PC-9 (cell line): Measurements from ENCODE around the gene RBMX. TPM values are rescaled to one million over a fixed set of nuclear protein-coding genes. Genes with fewer than 3 reads are reported as not detected.

Experiments
- BruUV-seq: library from RNA; stranded (reverse); fragments of 400-500 nt; replicated peaks from 2 replicates; lab custom pipeline; 2021; lab: Mats Ljungman, UMichigan
- CTCF ChIA-PET: fragments of 300-600 bp; sonication (Branson Sonifier 250); formaldehyde crosslinking; loops from one replicate; lab custom pipeline; 2022; ENCODE audit warnings: antibody characterized with exemption; lab: Charles Lee
- POLR2A ChIA-PET: fragments of 300-600 bp; sonication (Branson Sonifier 250); formaldehyde crosslinking; loops from one replicate; lab custom pipeline; 2022; ENCODE audit warnings: antibody characterized with exemption; ENCODE audit not compliant: unreplicated experiment; lab: Charles Lee
- DNase-seq, 2 experiments: peaks; one replicate each; pipeline versions ENCODE4 v3.0.0 to v3.0.0-alpha.2; 2015 to 2022; ENCODE audit warnings: mixed read lengths in 1 of 2
- H2AFZ ChIP-seq: fragments of 200-600 bp; sonication (generic); 2 replicates; pipeline ENCODE4 v1.8.1; 2017; ENCODE audit warnings: antibody characterized with exemption
- H3F3A ChIP-seq: fragments of 200-600 bp; sonication (generic); 2 replicates; pipeline ENCODE4 v1.8.1; 2017; ENCODE audit warnings: antibody characterized with exemption, mild to moderate bottlenecking, low read depth; ENCODE audit not compliant: insufficient read depth
- H3K27ac ChIP-seq: fragments of 200-600 bp; sonication (generic); 2 replicates; pipeline ENCODE4 v1.6.1; 2016; ENCODE audit warnings: mixed run types
- H3K27me3 ChIP-seq: fragments of 200-600 bp; sonication (generic); 2 replicates; pipeline ENCODE4 v1.6.1; 2016; ENCODE audit warnings: low read depth, mixed run types; ENCODE audit not compliant: insufficient read depth
- H3K36me3 ChIP-seq: fragments of 200-600 bp; sonication (generic); 2 replicates; pipeline ENCODE4 v1.6.1; 2016; ENCODE audit warnings: low read depth, mixed run types
- H3K4me1 ChIP-seq: fragments of 200-600 bp; sonication (generic); replicated peaks from 2 replicates; pipeline ENCODE4 v1.6.1; 2016; ENCODE audit warnings: mixed run types; ENCODE audit not compliant: insufficient read depth
- H3K4me2 ChIP-seq: fragments of 200-600 bp; sonication (generic); 2 replicates; pipeline ENCODE4 v1.6.1; 2017; ENCODE audit warnings: mixed run types
- H3K4me3 ChIP-seq: fragments of 200-600 bp; sonication (generic); 2 replicates; pipeline ENCODE4 v1.6.1; 2016; ENCODE audit warnings: mixed run types
- H3K79me2 ChIP-seq: fragments of 200-600 bp; sonication (generic); 2 replicates; pipeline ENCODE4 v1.6.1; 2017; ENCODE audit warnings: low read depth, mixed run types
- H3K9me2 ChIP-seq: fragments of 200-600 bp; sonication (generic); 2 replicates; pipeline ENCODE4 v1.8.1; 2017; ENCODE audit warnings: mild to moderate bottlenecking; ENCODE audit not compliant: insufficient read depth
- H3K9me3 ChIP-seq: fragments of 200-600 bp; sonication (generic); 2 replicates; pipeline ENCODE4 v1.8.1; 2016; ENCODE audit warnings: low read depth; ENCODE audit not compliant: insufficient read depth
- H4K20me1 ChIP-seq: fragments of 200-600 bp; sonication (generic); 2 replicates; pipeline ENCODE4 v1.8.1; 2017; ENCODE audit not compliant: insufficient read depth
- CTCF ChIP-seq: fragments of 200-600 bp; sonication (generic); conservative IDR thresholded peaks from 2 replicates; pipeline ENCODE4 v1.6.1; 2017; ENCODE audit warnings: mixed run types, antibody characterized with exemption, mild to moderate bottlenecking, moderate library complexity
- EZH2 ChIP-seq: fragments of 200-600 bp; sonication (generic); IDR thresholded peaks from 2 replicates; pipeline ENCODE4 v1.8.0; 2017; ENCODE audit warnings: antibody characterized with exemption, low read depth
- intact Hi-C: fragments of 100-400 bp; cut with micrococcal nuclease; formaldehyde crosslinking; loops from one replicate; pipeline ENCODE4 v1.10.0; 2022; ENCODE audit not compliant: unreplicated experiment
- total RNA-seq: library from RNA; stranded (reverse); gene quantifications from 2 replicates; pipeline ENCODE4 v1.2.3, GENCODE V29; 2021

Gene RBMX
- total RNA-seq, 1 experiment from 2014 or later: 275 TPM

GRCh38 chrX:136851526-136851925 lies 29.0 kb downstream of the RBMX start:
- intact Hi-C loops: no loop called here
- Histone ChIP-seq H3K4me2 (no peak overlapping the region), H3K27me3 (no peaks in the 10 kb centered on the region), H3K9me3 (no peaks in the 10 kb centered on the region), H3F3A (peaks cover 6% of the 10 kb centered on the region; the same call in 1 of the 2 replicates), H3K4me1 (no peaks in the 10 kb centered on the region), H2AFZ (no peak overlapping the region), H3K27ac (no peak overlapping the region), H3K79me2 (no peaks in the 10 kb centered on the region), H3K9me2 (no peaks in the 10 kb centered on the region), H3K36me3 (peaks cover 22% of the 10 kb centered on the region; the same call in 1 of the 2 replicates), H3K4me3 (no peak overlapping the region), H4K20me1 (no peaks in the 10 kb centered on the region)
- DNase-seq: no peak
- CTCF ChIA-PET: no interaction called here
- no TSS peak for BruUV-seq
- POLR2A ChIA-PET: no interaction called here
- TF ChIP-seq CTCF (no peak), EZH2 (no peak)

- no peak overlapping the region for H3K4me2 ChIP-seq
- H3K27ac ChIP-seq: no peak overlapping the region
- ChIA-PET CTCF (no interaction called here), POLR2A (no interaction called here)
- BruUV-seq: no TSS peak
- no peaks in the 10 kb centered on the region for H3K9me2 ChIP-seq
- no peak overlapping the region for H2AFZ ChIP-seq
- H3K79me2 ChIP-seq: no peaks in the 10 kb centered on the region
- no peak for TF ChIP-seq CTCF
- TF ChIP-seq EZH2: no peak
- H4K20me1 ChIP-seq: no peaks in the 10 kb centered on the region
- DNase-seq: no peak
- no peaks in the 10 kb centered on the region for H3K27me3 ChIP-seq
- no peaks in the 10 kb centered on the region for H3K9me3 ChIP-seq
- no peak overlapping the region for H3K4me3 ChIP-seq
- H3F3A ChIP-seq: peaks cover 6% of the 10 kb centered on the region; the same call in 1 of the 2 replicates
- peaks cover 22% of the 10 kb centered on the region; the same call in 1 of the 2 replicates for H3K36me3 ChIP-seq
- no peaks in the 10 kb centered on the region for H3K4me1 ChIP-seq
- intact Hi-C loops: no loop called here
Observed at GRCh38 chrX:136850441-136851175, 29.9 kb downstream of the RBMX start.

- POLR2A ChIA-PET: no interaction called here
- no peak for TF ChIP-seq CTCF
- TF ChIP-seq EZH2: no peak
- H3K27ac ChIP-seq: no peak overlapping the region
- no peaks in the 10 kb centered on the region for H3K27me3 ChIP-seq
- no peaks in the 10 kb centered on the region for H3K9me3 ChIP-seq
- H3K4me1 ChIP-seq: no peaks in the 10 kb centered on the region
- H4K20me1 ChIP-seq: no peaks in the 10 kb centered on the region
- H3F3A ChIP-seq: peaks cover 8% of the 10 kb centered on the region; the same call in 1 of the 2 replicates
- peaks cover 24% of the 10 kb centered on the region; the same call in 1 of the 2 replicates for H3K36me3 ChIP-seq
- no peaks in the 10 kb centered on the region for H3K79me2 ChIP-seq
- H3K9me2 ChIP-seq: no peaks in the 10 kb centered on the region
- H3K4me2 ChIP-seq: no peak overlapping the region
- no peak overlapping the region for H2AFZ ChIP-seq
- no peak overlapping the region for H3K4me3 ChIP-seq
- DNase-seq: no peak
- BruUV-seq: no TSS peak
- intact Hi-C loops: no loop called here
- CTCF ChIA-PET: no interaction called here
Observed at GRCh38 chrX:136849395-136849794, 31.1 kb downstream of the RBMX start.
